Panc1 (cell line): Measurements from ENCODE around the gene CFAP57. TPM values are rescaled to one million over a fixed set of nuclear protein-coding genes. Genes with fewer than 3 reads are reported as not detected.

ENCODE experiments used
- ATAC-seq: fragments of 200-7000 bp; cut with Tn5 transposase; 2 replicates; pipeline ENCODE4 v1.9.1; 2020; ENCODE audit warnings: mild to moderate bottlenecking, moderate library complexity
- BruUV-seq: library from RNA; stranded (reverse); fragments of 400-500 nt; replicated peaks from 2 replicates; lab custom pipeline; 2021; lab: Mats Ljungman, UMichigan
- CTCF ChIA-PET: fragments of 300-600 bp; sonication (Branson Sonifier 250); formaldehyde crosslinking; loops from one replicate; lab custom pipeline; 2022; ENCODE audit warnings: antibody characterized with exemption; lab: Charles Lee
- POLR2A ChIA-PET: fragments of 300-600 bp; sonication (Branson Sonifier 250); formaldehyde crosslinking; loops from one replicate; lab custom pipeline; 2022; ENCODE audit warnings: antibody characterized with exemption; lab: Charles Lee
- DNase-seq: peaks from one replicate; pipeline ENCODE4 v3.0.0-alpha.2; 2010; ENCODE audit warnings: low read depth, low spot score
- H3K27ac ChIP-seq: 2 replicates; pipeline ENCODE4 v1.5.1; 2011; ENCODE audit warnings: mild to moderate bottlenecking, low read length, inconsistent platforms
- H3K27me3 ChIP-seq: fragments of 200-500 bp; sonication (Bioruptor generic); 2 replicates; pipeline ENCODE4 v1.6.0; 2014; ENCODE audit warnings: low read length, inconsistent platforms; ENCODE audit not compliant: control insufficient read depth, insufficient read depth
- H3K36me3 ChIP-seq: fragments of 200-500 bp; sonication (Bioruptor generic); 2 replicates; pipeline ENCODE4 v1.5.1; 2014; ENCODE audit warnings: inconsistent platforms, mild to moderate bottlenecking, low read length, moderate library complexity; ENCODE audit not compliant: control insufficient read depth, insufficient read depth
- H3K4me1 ChIP-seq: 2 replicates; pipeline ENCODE4 v1.5.1; 2011; ENCODE audit warnings: inconsistent platforms, mild to moderate bottlenecking, low read length, moderate library complexity; ENCODE audit not compliant: control insufficient read depth, insufficient read depth
- H3K4me3 ChIP-seq, 2 experiments: 2 replicates each; pipeline ENCODE4 v1.5.1; 2011 to 2012; ENCODE audit warnings: low read depth in 2 of 2, low read length in 2 of 2, mild to moderate bottlenecking in 2 of 2, inconsistent platforms in 1 of 2, moderate library complexity in 1 of 2
- H3K9me3 ChIP-seq: fragments of 200-500 bp; sonication (Bioruptor generic); 2 replicates; pipeline ENCODE4 v1.5.1; 2014; ENCODE audit warnings: low read depth, mild to moderate bottlenecking, inconsistent platforms, low read length, moderate library complexity; ENCODE audit not compliant: control insufficient read depth, insufficient read depth
- CTCF ChIP-seq: fragments of 450-650 bp; IDR thresholded peaks from 2 replicates; pipeline ENCODE4 v1.5.1; 2017; ENCODE audit warnings: mild to moderate bottlenecking
- POLR2AphosphoS5 ChIP-seq: IDR thresholded peaks from 2 replicates; pipeline ENCODE4 v1.6.1; 2012; ENCODE audit warnings: mild to moderate bottlenecking, low read depth, low read length, moderate library complexity
- REST ChIP-seq, 2 experiments: IDR thresholded peaks; 2 replicates each; pipeline ENCODE4 v1.6.1; 2011 to 2012; ENCODE audit warnings: low read depth in 2 of 2, control low read depth in 1 of 2, low read length in 1 of 2, mild to moderate bottlenecking in 1 of 2, moderate library complexity in 1 of 2; ENCODE audit not compliant: insufficient read depth in 1 of 2
- SIN3A ChIP-seq: IDR thresholded peaks from 2 replicates; pipeline ENCODE4 v1.6.1; 2012; ENCODE audit warnings: low read depth, mild to moderate bottlenecking, low read length, moderate library complexity, borderline replicate concordance; ENCODE audit not compliant: insufficient read depth
- TCF7L2 ChIP-seq: IDR thresholded peaks from 2 replicates; pipeline ENCODE4 v1.6.1; 2011; ENCODE audit warnings: mild to moderate bottlenecking, low read depth, low read length, inconsistent platforms
- in situ Hi-C: cut with HindIII; loops from 2 replicates; pipeline ENCODE4 v1.10.0; 2016; ENCODE audit warnings: low sequenced_read_pairs, low pct_unique_long_range_greater_than_20kb
- intact Hi-C: fragments of 100-400 bp; cut with micrococcal nuclease; formaldehyde crosslinking; loops from one replicate; pipeline ENCODE4 v1.10.0; 2022; ENCODE audit not compliant: unreplicated experiment
- total RNA-seq: library from RNA; stranded (reverse); gene quantifications from one replicate; pipeline ENCODE4 v1.2.1, GENCODE V29; 2021; ENCODE audit not compliant: unreplicated experiment

Gene CFAP57
- total RNA-seq, 1 experiment from 2014 or later = 0.69 TPM

DNA sequence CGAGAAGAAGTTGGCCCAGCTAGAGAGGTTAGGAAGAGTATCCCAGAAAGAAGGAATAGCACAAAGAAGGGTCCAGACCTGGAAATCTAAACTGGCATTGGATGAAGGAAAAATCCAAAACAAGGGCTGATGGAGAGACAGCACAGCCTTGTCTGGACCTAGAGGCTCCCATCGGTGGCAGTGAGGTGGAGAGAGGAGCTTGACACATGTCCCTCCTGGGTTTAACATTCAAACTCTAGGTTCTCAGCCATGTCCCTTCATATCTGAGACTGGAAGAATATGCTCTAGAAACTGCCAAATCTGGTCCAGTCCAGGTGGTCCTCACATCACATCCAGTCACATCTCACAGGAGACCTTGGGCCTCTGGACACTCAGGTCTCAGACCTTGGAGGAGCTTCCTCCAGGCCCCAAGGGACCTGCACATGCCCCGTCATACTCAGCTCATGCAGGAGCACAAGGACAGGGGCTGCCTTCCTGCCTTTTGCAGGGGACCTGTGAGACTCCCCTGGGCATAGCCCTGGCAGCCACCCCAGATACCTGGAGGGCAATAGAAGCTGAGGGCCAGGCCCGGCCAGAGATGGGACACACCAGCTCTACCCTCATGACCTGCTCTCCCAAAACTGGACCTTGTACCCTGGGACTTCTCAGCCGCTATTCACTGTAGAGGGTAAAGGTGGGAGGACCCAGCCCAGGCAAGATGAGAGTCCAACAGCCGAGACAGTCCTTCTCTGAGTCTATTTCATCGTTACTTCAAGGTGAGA, 105.2 kb downstream of the CFAP57 start:
- in situ Hi-C loops = no loop called here
- ChIA-PET CTCF (no interaction called here), POLR2A (no interaction called here)

GRCh38 chr1:43279161-43279560, 107.0 kb downstream of the CFAP57 start:
- Histone ChIP-seq H3K27ac (no peak overlapping the region), H3K27me3 (no peaks in the 10 kb centered on the region), H3K4me3 (no peak overlapping the region), H3K36me3 (no peaks in the 10 kb centered on the region), H3K4me1 (no peaks in the 10 kb centered on the region), H3K9me3 (no peaks in the 10 kb centered on the region)
- no peak for ATAC-seq
- in situ Hi-C loops = no loop called here
- CTCF ChIA-PET = no interaction called here
- TF ChIP-seq TCF7L2 = no peak
- no peak for TF ChIP-seq CTCF
- TF ChIP-seq SIN3A = no peak
- TF ChIP-seq REST (IDR thresholded peaks at IDR 0.05; ENCODE audit: insufficient read depth in 1 of 2, low read depth in 2 of 2, low read length in 1 of 2) = no peak
- intact Hi-C loops = no loop called here
- no peak for DNase-seq
- BruUV-seq = no TSS peak
- POLR2A ChIA-PET = no interaction called here

More for the DNA sequence above, 105.2 kb downstream of the CFAP57 start:
- ATAC-seq (no peak), DNase-seq (no peak)
- Histone ChIP-seq H3K4me3 (no peak overlapping the region), H3K27ac (no peak overlapping the region), H3K27me3 (no peaks in the 10 kb centered on the region), H3K9me3 (no peaks in the 10 kb centered on the region), H3K36me3 (no peaks in the 10 kb centered on the region), H3K4me1 (no peaks in the 10 kb centered on the region)
- intact Hi-C loops = no loop called here
- no TSS peak for BruUV-seq
- no peak for TF ChIP-seq SIN3A

- DNase-seq = no peak
- CTCF ChIA-PET = no interaction called here
- Histone ChIP-seq H3K9me3 (no peaks in the 10 kb centered on the region), H3K27ac (no peak overlapping the region), H3K4me1 (no peaks in the 10 kb centered on the region), H3K4me3 (no peak overlapping the region), H3K36me3 (no peaks in the 10 kb centered on the region), H3K27me3 (no peaks in the 10 kb centered on the region)
- in situ Hi-C loops (no loop called here), intact Hi-C loops (no loop called here)
- BruUV-seq = no TSS peak
- TF ChIP-seq SIN3A (no peak), CTCF (no peak), TCF7L2 (no peak), REST (IDR thresholded peaks at IDR 0.05; ENCODE audit: insufficient read depth in 1 of 2, low read depth in 2 of 2, low read length in 1 of 2) (no peak), POLR2AphosphoS5 (no peak)
- POLR2A ChIA-PET = no interaction called here
- ATAC-seq = no peak
Measured at GRCh38 chr1:43279666-43280065, 107.5 kb downstream of the CFAP57 start.
